GM18951 (cell line): Measurements from ENCODE around the gene CHD9NB.

Source experiments
- POLR2A ChIP-seq: IDR thresholded peaks from 4 replicates; pipeline ENCODE4 v1.6.1; 2011; ENCODE audit warnings: mild to moderate bottlenecking; ENCODE audit not compliant: insufficient read length, insufficient read depth; ENCODE audit errors: extremely low read depth
- in situ Hi-C: fragments of 300-500 bp; cut with MboI; formaldehyde crosslinking; loops from one replicate; pipeline ENCODE4 v1.12.0; 2022; ENCODE audit warnings: low sequenced_read_pairs, mixed read lengths, inconsistent platforms; ENCODE audit not compliant: unreplicated experiment

Gene CHD9NB

DNA sequence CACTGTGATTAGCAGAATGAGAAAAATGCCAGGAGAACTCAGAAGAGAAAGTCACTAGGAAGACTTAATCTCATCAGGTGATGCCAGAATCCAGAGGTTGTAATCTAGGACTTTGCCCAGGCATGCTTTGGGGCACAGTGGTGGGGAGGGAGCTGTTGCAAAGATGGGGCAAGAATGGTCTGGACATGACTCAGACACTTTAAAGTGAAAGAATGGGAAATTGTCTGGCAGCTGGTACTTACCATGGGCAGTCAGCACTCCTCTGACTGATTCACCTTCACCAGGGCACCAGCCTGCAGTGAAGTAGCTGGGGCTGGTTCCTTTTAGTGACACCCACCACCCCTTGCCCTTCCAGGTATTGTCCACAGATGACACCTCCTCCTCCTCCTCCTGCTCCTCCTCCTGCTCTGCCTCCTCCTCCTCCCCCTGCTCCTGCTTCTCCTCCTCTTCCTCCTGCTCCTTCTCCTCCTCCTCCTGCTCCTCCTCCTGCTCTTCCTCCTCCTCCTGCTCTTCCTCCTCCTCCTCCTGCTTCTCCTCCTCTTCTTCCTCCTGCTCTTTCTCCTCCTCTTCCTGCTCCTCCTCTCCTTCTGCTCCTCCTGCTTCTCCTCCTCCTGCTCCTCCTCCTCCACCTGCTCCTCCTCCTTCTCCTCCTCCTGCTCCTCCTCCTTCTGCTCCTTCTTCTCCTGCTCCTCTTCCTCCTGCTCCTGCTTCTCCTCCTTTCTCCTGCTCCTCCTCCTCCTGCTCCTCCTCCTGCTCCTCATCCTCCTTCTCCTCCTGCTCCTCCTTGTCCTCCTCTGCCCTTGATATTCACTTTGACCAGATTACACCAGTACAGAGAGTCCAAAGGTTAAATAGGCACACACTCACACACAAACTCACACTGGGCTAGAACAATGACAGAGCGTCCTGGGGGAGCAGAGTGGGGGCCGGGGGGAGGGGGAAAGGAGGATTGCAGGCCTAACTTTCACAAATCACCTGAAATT is at the start of gene CHD9NB:
TSS of gene CHD9NB (minus strand) at position 379 of the 983 bp plus-strand sequence. CDS start 8,739 bp downstream, outside the sequence.
- peak; percentile 36 for TF ChIP-seq POLR2A

DNA sequence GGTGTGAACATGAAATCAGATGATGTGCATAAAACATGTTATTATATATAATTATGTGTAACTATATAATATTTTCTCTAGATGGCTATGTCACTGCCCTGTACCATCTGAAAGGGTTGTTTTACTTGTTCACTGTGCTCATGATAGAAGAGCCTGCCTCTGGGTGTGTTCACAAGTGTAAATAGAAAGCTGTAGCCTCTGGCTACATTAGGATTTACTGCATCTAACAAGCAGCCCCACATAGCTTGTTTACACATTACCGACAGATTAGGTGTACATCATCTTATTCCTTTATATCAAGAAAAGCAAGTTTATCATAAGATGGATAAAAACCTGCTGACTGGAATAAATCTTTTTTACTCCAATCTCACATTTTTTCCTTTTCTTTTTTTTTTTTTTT is 48.2 kb upstream of the CHD9NB start:
- in situ Hi-C loops, result no loop called here
- no peak for TF ChIP-seq POLR2A

More for the DNA sequence above, at the start of gene CHD9NB:
- in situ Hi-C loops, result no loop called here

DNA sequence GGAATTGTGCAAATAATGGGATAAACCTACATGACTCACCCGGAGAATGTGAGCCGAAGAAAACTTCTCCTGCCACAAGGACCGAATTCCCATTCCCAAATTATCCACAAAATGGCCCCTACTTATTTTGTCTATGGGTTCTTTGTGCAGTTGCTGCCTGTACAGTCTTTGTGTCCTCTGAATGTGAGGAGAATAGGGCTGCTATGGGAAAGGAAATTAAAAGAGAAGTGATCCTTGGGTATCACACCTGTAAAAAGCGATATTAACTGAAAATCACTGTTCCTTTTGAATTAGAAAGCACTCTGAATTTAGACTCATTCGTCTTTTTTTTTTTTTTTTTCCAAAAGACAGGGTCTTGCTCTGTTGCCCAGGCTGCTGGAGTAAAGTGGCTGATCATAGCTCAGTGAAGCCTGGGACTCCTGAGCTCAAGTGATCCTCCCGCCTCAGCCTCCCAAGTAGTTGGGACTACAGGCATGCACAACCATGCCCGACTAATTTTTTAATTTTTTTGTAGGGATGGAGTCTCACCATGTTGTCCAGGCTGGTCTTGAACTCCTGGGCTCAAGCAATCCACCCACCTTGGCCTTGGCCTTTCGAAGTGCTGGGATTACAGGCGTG is 47.5 kb upstream of the CHD9NB start:
- no peak for TF ChIP-seq POLR2A
- in situ Hi-C loops, result no loop called here

DNA sequence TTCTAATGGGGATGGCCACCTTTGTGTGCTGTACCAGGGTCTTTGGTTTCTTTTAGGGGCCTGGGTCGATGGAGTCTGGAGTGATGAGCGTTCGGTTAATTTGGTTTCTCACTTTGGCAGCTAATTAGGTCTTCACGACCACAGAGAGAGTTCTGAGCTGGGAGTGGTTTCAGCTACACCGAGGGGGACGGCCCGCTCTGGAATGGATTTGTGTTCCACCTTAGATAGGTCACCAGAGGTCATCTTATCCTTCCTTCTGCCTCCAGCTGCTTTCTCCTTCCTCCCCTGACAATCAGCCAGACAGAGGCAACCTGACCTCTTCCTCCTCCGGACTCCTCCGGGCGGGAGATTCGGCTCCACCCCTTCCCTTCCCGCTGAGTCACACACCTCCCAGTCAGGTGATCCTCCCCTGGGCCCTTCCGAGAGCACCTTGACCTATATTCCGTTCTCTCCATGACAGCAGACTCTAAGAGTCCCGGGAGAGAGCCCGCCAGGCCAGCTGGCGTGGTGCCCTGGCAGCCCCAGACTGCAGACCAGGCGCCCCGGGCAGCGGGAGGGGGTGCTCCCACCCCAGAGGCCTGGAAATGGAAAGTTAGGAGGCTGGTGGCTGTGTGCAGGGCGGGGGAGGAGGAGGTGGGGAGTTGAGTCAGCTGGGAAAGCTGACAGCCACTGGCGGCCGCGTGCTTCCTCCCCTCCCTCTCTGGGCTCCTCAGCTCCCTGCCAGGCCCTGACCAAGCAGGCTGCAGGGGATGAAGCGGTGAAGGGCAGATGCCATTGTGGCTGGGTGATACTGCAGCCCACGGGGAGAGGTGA is 46.8 kb upstream of the CHD9NB start:
- TF ChIP-seq POLR2A, result peak; percentile 28
- in situ Hi-C loops, result no loop called here

DNA sequence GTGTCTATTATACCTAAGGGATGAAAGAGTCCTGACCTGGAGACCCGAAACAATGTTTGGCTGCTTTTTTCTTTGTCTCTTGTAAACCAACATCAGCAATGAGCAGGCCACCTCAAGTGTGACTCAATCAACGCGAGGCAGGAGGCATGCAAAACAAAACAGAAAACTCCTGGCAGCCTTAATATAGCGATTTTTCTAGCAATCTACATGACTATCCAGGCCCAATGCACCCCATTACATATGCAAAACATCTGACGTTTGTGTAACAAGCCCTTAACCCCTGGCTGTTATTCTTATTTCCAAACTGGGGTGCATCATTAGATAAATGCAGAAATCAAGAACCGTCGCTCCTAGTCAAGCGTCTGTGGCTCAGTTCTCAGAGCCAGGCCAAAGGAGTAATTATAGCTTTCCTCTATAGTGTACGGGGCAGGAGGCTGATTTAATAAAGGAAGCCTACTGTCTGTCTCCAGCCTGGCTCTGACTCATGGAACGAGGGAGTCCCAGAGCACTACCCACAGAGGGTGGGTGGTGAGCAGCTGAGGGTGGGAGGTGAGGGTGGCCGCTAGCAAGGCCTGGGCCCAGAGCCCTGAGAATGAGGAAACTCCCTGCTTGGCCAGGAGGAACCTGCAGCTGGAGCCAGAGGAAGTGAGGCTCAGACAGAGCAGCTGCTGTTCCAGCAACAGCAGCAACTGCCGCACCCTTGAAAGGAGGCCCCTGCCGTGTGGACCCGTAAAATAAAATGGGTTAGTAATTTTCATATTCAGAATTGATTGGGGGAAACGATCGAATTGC is 46.0 kb upstream of the CHD9NB start:
- peak; percentile 49 for TF ChIP-seq POLR2A
- in situ Hi-C loops, result no loop called here

DNA sequence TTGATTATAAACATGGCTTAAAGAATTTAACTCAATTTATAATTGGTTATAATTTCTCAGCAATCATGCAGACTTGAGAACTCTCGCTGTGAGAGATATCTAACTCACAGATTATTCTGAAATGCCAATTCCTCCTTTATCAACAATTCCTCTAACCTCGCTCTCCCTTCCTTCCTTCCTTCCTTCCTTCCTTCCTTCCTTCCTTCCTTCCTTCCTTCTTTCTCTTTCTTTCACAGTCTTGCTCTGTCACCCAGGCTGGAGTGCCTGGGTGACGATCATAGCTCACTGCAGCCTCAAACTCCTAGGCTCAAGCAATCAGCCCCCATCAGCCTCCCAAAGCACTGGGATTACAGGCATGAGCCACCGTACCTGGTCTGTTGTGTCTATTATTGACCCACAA is 44.5 kb upstream of the CHD9NB start:
- in situ Hi-C loops, result no loop called here
- TF ChIP-seq POLR2A, result no peak

DNA sequence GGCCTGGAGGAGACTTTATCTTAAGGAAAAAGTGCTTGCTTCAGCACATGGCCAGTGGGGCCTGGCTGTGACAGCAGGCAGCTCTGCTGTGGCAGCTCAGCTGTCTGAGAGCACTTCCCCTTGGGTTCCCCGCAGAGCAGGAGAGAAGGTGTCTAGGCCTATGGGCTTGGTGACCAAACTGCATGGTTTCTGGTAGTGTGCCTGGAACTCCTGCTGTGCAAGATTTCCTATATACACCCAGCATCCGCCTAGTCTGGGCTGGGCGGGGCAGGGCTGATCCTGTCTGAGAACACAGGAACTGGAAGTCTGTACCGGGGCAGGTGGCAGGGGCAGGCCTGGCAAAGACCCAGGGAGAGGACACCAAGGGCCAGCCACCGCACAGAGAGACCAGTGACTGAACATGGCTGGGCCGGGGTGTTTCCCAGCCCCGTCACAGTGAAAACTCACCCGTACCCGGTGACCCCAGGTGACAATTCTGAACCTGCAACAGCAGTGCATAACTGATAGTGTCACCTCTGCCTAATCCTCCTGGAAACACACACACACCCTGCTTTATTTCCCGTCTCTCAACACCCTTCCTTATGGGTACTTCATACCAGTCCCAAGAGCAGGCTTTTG is 41.4 kb upstream of the CHD9NB start:
- TF ChIP-seq POLR2A, result peak; percentile 17
- in situ Hi-C loops, result no loop called here

DNA sequence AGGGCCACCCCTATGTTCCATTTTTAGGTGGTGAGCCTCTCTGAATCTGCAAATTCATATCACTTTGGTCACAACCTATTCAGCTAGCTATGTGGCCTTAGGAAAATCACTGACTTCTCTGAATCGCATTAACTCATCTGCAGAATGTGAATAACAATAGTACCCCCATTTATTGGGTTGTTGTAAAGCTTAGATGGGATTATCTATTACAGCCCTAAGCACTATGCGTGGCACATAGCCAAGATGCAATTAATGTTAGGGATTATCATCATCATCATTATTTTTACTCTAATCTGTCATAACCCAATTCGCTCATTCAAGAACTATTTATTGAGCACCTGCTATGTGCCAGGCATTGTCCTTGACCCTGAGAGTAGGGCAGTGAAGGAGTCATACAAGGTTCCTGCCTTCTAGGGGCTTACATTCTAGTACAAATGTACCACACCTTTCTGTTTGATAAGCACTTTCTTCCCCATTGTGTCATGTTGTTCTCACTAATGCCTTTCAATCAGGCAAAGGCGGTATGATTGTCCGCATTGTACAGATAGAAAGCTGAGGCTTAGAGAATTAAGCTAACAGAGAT is 40.6 kb upstream of the CHD9NB start:
- no peak for TF ChIP-seq POLR2A
- in situ Hi-C loops, result no loop called here

DNA sequence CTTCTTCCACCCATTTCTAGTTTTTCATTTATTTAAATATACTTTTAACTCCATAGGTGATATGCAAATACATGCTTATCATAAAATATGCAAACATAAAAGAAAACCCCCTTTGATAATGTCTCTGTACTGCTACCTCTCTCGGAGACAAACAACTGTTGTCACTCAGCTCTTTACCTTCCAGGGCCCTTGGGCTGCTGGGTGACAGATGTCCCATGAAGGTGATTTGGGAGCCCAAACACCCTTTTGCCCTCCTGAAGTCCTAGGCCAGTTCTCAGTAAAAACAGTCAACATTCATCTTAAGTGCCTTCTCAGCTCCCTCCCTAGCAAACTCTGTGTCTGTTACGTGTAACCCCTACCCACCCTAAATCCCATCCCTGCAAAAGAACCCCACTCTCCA is 39.6 kb upstream of the CHD9NB start:
- no peak for TF ChIP-seq POLR2A

DNA sequence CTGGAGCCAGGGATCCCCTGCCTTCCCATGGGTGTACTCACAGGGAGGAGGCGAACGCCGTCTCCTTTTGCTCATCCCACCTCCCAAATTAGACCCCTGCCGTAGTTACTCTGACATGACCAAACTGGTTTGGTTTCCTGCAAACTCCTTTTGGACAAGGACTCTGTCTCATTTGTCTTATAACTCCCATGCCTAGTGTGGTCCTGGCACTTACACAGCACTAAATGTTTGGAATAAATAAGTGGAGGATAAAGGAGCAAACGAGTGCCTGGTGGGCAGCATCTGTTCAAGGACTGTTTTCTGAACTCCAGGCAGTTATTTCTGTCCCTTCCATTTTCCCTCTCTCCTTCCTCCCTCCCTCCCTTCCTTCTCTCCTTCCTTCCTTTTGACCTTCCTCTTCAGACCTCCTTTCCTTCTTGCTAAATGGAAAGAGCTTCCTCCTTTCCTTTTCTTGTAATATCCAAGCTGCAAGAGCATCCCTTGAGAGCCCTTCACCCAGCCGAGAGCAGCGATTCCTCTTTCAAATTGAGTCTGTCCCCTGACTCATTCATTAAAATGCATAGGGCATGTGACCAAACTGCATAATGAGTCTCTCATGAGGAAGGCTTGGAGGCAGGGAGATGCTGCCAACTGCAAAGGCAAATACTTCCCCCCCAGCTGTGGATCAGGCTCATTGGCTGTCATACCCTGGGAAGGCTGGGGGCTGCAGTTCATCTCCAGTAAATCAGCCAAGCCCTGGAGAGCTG is 38.9 kb upstream of the CHD9NB start:
- no peak for TF ChIP-seq POLR2A
- in situ Hi-C loops, result no loop called here

More for the DNA sequence above, 39.6 kb upstream of the CHD9NB start:
- in situ Hi-C loops, result no loop called here
